GM19238 (cell line): ENCODE measurements around the gene PRSS38.

Experiments
- DNase-seq: peaks from one replicate; pipeline ENCODE4 v3.0.0; 2011; ENCODE audit warnings: low spot score; ENCODE audit not compliant: insufficient read length

The PRSS38 gene

GRCh38 chr1:227815468-227816409 lies at the start of gene PRSS38:
Gene PRSS38 (plus strand): TSS chr1:227815675. CDS start chr1:227815717, 42 bp downstream.
- no peak for DNase-seq

DNA sequence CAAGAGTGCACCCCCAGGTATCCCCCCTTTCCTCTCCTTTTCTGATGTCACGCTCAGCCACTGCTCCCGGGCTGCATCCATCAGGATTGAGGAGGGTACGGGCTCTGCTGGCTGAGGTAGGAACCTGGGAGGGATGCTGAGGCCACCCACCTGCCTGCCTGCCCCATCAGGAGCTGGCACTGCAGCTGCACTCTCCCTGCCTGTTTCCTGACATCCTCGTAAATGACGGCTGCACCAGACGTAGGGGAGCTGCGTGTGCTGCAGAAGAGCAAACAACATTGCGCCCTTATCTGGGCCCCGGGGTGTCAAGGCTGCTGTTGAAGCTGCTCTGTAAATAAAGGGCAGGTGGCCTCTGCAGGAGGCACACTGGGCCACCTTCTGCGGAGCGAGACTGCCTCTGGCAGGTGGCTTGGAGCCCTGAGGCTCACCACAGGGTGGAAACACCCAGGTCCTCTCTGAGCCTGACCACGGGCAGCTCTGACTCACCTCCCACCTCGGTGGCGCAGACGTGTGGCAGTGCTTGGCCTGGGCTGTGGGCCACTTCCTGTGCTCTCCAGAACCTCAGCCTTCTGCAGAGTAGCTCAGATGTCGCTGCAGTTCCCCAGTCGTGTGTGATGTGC lies 49.4 kb upstream of the PRSS38 start:
- DNase-seq, result no peak

DNA sequence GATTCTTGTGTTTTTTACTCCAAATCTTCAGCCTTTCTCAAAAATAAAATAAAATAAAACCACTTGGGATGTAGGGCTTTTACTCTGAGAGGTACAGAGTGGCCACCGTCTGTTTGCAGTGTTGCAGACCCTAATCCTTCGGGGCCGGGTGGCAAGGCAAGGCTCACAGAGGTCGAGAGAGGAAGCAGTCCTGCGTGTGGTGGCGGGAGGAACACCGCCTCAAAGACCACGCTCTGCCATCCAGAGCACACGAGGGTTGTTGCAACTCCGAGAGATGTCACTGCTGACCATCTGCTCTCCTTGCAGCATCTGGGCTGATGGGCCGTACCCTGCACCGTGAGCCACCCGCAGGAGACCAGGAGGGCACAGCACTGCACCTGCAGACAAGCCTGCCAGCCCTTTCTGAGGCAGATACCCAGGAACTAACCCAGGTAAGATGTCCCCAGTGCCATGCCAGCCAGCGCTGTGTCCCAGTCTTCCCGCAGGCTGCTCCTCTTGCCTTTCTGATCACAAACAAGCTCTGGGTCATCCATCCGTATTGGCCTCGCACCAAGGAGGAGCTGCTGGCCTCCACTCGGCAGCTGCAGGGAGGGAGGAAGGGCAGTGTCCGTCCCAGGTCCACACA lies 48.7 kb upstream of the PRSS38 start:
- no peak for DNase-seq

- no peak for DNase-seq
These were observed 47.9 kb upstream of the PRSS38 start for GRCh38 chr1:227767401-227768124.

GRCh38 chr1:227768125-227768439 lies 47.4 kb upstream of the PRSS38 start:
- DNase-seq, result no peak

DNA sequence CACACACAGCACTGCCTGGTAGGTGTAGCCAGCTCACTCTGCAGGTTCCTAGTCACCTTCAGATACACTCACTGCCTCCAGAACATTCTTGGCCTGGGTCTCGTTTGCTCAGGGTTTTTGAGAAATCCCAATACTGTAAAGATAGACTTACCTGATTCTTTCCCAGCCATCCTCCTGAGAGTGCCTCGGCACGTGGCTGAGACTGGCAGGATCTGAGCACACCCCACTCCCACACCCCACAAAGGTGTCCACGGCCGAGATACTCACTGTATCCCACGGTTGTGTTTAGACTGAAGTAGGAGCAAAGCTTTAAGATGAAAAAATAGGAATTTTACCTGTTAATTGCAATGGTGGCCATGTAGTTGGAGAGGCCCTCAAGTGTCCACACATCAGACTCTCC lies 46.8 kb upstream of the PRSS38 start:
- no peak for DNase-seq

- DNase-seq, result no peak
These were observed 46.2 kb upstream of the PRSS38 start for GRCh38 chr1:227769047-227769935.

- no peak for DNase-seq
These were observed 45.5 kb upstream of the PRSS38 start for GRCh38 chr1:227769936-227770494.

DNA sequence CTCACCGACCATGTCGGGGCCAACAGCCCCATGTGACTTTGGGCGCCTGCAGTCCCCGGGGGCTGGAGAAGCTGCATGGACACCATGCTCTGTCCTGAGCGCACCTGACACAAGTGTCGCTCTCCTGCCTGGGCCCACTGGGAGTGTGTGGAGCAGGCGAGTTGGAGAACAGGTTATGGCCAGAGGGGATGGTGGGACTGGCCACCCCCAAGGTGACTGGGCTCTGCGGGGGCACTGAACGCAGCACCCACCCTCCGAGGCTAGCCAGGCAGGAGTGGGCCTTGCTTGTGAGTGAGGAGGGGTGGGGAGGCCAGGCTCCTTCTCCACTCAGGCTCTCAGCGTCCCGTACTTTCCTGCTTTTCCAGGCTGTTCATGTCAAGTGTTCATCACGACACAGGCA lies 44.7 kb upstream of the PRSS38 start:
- DNase-seq, result no peak

DNA sequence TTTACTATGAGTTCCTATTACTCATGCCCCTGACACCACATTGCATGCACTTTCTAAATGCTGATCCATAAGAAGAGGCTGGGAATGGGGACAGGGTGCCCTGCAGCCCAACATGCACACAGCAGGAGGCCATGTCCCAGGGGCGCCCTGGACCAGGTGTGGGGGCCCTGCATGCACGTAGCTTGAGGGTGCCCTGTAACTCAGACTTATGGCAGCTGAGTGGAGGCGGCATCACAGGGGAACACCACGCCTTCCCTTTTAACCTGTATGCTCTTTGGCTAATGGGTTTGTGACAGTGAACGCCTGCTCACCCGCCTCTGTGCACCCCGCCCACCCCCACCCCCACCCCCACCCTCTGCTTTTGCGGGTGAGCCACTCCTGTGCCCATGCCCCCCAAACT lies 44.1 kb upstream of the PRSS38 start:
- DNase-seq, result no peak

- no peak for DNase-seq
These were observed 43.7 kb upstream of the PRSS38 start for GRCh38 chr1:227771771-227772170.

DNA sequence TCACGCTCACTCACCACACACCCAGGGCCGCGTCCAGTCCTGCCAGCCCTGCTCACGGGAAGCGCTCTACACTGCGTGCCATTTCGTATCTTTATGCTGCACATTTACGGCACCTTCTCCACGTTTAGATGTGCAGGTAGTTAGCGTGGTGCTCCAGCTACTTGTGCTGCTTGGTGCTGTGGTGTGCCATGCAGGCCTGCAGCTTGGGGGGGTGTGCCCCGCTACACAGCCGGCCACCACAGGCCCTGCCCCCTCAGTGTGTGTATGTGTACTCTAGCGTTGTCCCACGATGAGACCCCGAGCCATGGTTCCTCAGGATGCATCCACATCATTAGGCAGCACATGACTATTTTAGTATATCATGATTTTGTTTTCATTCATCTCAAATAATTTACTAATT lies 41.9 kb upstream of the PRSS38 start:
- no peak for DNase-seq

GRCh38 chr1:227774051-227774731 lies 41.3 kb upstream of the PRSS38 start:
- no peak for DNase-seq

- no peak for DNase-seq
These were observed 40.4 kb upstream of the PRSS38 start for GRCh38 chr1:227774821-227775661.

- no peak for DNase-seq
These were observed 39.6 kb upstream of the PRSS38 start for GRCh38 chr1:227775841-227776240.

- no peak for DNase-seq
These were observed 39.1 kb upstream of the PRSS38 start for GRCh38 chr1:227776331-227776771.

GRCh38 chr1:227777156-227777555 lies 38.3 kb upstream of the PRSS38 start:
- no peak for DNase-seq

DNA sequence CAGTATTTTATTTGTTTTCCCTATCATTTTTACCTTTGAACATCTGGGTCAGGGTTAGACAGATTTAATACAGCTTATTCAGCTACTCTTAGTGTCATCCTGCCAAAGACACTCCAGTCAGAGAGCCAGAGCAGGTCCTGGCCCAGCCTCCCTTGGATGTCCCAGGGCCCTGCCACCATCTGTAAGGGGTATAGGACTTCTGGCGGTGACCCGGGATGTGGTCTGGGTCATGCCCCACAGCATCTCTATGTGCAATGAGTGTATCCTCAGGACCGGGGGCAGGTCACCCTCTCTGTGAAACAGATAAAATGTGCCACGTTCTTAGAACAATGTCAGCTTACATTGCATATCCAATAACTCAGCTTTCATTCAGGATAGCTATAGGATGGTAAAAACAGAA lies 37.8 kb upstream of the PRSS38 start:
- DNase-seq, result no peak

GRCh38 chr1:227778401-227778947 lies 37.0 kb upstream of the PRSS38 start:
- DNase-seq, result no peak
